Tibial nerve (tissue), 3 donors: ENCODE data around the gene NDUFS1.

Experiments used
- POLR2A ChIP-seq, 2 donors: fragments of 450-650 bp; IDR thresholded peaks; one replicate each; pipeline ENCODE4 v1.6.1; 2017; ENCODE audit warnings: antibody characterized with exemption in 2 of 2, mild to moderate bottlenecking in 2 of 2, moderate library complexity in 2 of 2
- TF ChIP-seq, protein P1 (sequence below), 5 experiments: fragments of 200-600 bp in 3 of 5; fragments of 450-650 bp in 2 of 5; sonication (generic) in 3 of 5; IDR thresholded peaks; one replicate each; pipeline ENCODE4 v1.5.1; 2016 to 2019; ENCODE audit warnings: antibody characterized with exemption in 5 of 5, mild to moderate bottlenecking in 3 of 5, moderate library complexity in 2 of 5

DNA sequence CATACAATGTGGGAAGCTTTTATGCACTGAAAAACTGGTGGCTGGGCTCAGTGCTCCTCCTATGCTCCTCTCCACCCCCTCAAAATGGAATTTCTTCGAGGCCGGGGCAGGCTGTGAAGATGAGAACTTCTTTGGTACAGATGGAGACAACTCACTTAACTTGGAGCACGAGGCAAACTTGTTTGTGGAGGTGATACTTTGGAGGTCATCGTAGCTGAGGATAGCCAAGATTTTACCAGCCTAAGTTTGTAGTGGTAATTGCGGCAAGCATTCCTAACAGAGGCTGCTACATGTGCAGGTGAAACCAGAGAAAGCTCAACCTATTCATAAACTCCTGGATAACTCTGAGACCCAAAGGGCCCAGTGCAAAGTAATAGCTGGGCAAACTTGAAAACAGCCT is 13.6 kb downstream of the NDUFS1 start:
- no peak for TF ChIP-seq POLR2A (IDR thresholded peaks at IDR 0.05)
- TF ChIP-seq, protein P1, sequence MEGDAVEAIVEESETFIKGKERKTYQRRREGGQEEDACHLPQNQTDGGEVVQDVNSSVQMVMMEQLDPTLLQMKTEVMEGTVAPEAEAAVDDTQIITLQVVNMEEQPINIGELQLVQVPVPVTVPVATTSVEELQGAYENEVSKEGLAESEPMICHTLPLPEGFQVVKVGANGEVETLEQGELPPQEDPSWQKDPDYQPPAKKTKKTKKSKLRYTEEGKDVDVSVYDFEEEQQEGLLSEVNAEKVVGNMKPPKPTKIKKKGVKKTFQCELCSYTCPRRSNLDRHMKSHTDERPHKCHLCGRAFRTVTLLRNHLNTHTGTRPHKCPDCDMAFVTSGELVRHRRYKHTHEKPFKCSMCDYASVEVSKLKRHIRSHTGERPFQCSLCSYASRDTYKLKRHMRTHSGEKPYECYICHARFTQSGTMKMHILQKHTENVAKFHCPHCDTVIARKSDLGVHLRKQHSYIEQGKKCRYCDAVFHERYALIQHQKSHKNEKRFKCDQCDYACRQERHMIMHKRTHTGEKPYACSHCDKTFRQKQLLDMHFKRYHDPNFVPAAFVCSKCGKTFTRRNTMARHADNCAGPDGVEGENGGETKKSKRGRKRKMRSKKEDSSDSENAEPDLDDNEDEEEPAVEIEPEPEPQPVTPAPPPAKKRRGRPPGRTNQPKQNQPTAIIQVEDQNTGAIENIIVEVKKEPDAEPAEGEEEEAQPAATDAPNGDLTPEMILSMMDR (IDR thresholded peaks at IDR 0.05) = no peak
